WTC11 (cell line): ENCODE results near the gene ITIH5. TPM values are rescaled to one million over a fixed set of nuclear protein-coding genes. Genes with fewer than 3 reads are reported as not detected.
"Not testable (repeated sequence)": the region's sequence is repeated elsewhere in the genome, so short reads cannot be mapped to it uniquely, and the experiment has no call there.

Source experiments
- ATAC-seq: fragments of 200-7000 bp; cut with Tn5 transposase; 2 replicates; pipeline ENCODE4 v1.10.0; 2021; ENCODE audit warnings: mild to moderate bottlenecking, moderate library complexity
- CTCF ChIA-PET: fragments of 300-600 bp; sonication (Branson Sonifier 250); formaldehyde crosslinking; loops from one replicate; lab custom pipeline; 2021; ENCODE audit warnings: antibody characterized with exemption; lab: Charles Lee
- POLR2A ChIA-PET: fragments of 350-600 bp; sonication (Branson Sonifier 250); formaldehyde crosslinking; loops from one replicate; lab custom pipeline; 2021; ENCODE audit warnings: antibody characterized with exemption; lab: Charles Lee
- DNase-seq: peaks from one replicate; pipeline ENCODE4 v3.0.0; 2021; ENCODE audit warnings: low spot score
- H3K27ac Mint-ChIP-seq: 2 replicates; pipeline ENCODE4 v1.8.0; 2021; ENCODE audit warnings: mixed read lengths
- H3K27me3 Mint-ChIP-seq: 2 replicates; pipeline ENCODE4 v1.8.0; 2021; ENCODE audit warnings: low read depth, mild to moderate bottlenecking, moderate library complexity, mixed read lengths
- H3K36me3 Mint-ChIP-seq: 2 replicates; pipeline ENCODE4 v1.8.0; 2021; ENCODE audit warnings: mixed read lengths
- H3K4me1 Mint-ChIP-seq: 2 replicates; pipeline ENCODE4 v1.8.0; 2022; ENCODE audit warnings: mixed read lengths
- H3K4me3 Mint-ChIP-seq: 2 replicates; pipeline ENCODE4 v1.8.0; 2021; ENCODE audit warnings: mild to moderate bottlenecking, moderate library complexity, mixed read lengths
- H3K9me3 Mint-ChIP-seq: 2 replicates; pipeline ENCODE4 v1.8.0; 2021; ENCODE audit warnings: mixed read lengths
- AFF4 ChIP-seq: sonication (generic); formaldehyde crosslinking; IDR thresholded peaks from 2 replicates; pipeline ENCODE4 v1.8.1; 2023; ENCODE audit warnings: mild to moderate bottlenecking, missing genetic modification reagents, borderline replicate concordance
- AR ChIP-seq: fragments of 250-450 bp; sonication (Bioruptor Pico); IDR thresholded peaks from 2 replicates; pipeline ENCODE4 v1.9.0; 2021; ENCODE audit warnings: mild to moderate bottlenecking
- EMX1 ChIP-seq: fragments of 250-450 bp; sonication (Bioruptor Pico); IDR thresholded peaks from 2 replicates; pipeline ENCODE4 v1.8.0; 2021; ENCODE audit warnings: mild to moderate bottlenecking
- ERG ChIP-seq: fragments of 250-450 bp; sonication (Bioruptor Pico); IDR thresholded peaks from 2 replicates; pipeline ENCODE4 v1.8.0; 2021; ENCODE audit warnings: mild to moderate bottlenecking
- IRF2 ChIP-seq: sonication (generic); formaldehyde crosslinking; IDR thresholded peaks from 2 replicates; pipeline ENCODE4 v1.8.0; 2022; ENCODE audit warnings: low read depth, missing genetic modification reagents, borderline replicate concordance
- MYBL2 ChIP-seq: sonication (generic); formaldehyde crosslinking; IDR thresholded peaks from 2 replicates; pipeline ENCODE4 v1.8.1; 2023; ENCODE audit warnings: mild to moderate bottlenecking, moderate library complexity, missing genetic modification reagents
- NFYB ChIP-seq: sonication (generic); formaldehyde crosslinking; conservative IDR thresholded peaks from 2 replicates; pipeline ENCODE4 v1.8.0; 2022; ENCODE audit warnings: low read depth, missing genetic modification reagents
- USF2 ChIP-seq: sonication (generic); formaldehyde crosslinking; IDR thresholded peaks from 2 replicates; pipeline ENCODE4 v1.8.1; 2023; ENCODE audit warnings: mild to moderate bottlenecking, missing genetic modification reagents, moderate library complexity
- ZNF219 ChIP-seq: sonication (generic); formaldehyde crosslinking; IDR thresholded peaks from 2 replicates; pipeline ENCODE4 v1.8.0; 2023; ENCODE audit warnings: missing genetic modification reagents, mild to moderate bottlenecking, borderline replicate concordance
- ZNF263 ChIP-seq: sonication (generic); formaldehyde crosslinking; IDR thresholded peaks from 2 replicates; pipeline ENCODE4 v1.8.1; 2022; ENCODE audit warnings: low read depth, mild to moderate bottlenecking, moderate library complexity, missing genetic modification reagents
- ZNF317 ChIP-seq: sonication (generic); formaldehyde crosslinking; IDR thresholded peaks from 2 replicates; pipeline ENCODE4 v1.8.1; 2023; ENCODE audit warnings: low read depth, mild to moderate bottlenecking, moderate library complexity, missing genetic modification reagents, borderline replicate concordance
- ZNF396 ChIP-seq: fragments of 250-450 bp; sonication (Bioruptor Pico); IDR thresholded peaks from 2 replicates; pipeline ENCODE4 v1.8.0; 2021; ENCODE audit warnings: mild to moderate bottlenecking, moderate library complexity, borderline replicate concordance
- total RNA-seq: library from RNA; stranded (reverse); gene quantifications from 3 replicates; pipeline ENCODE4 v1.2.3, GENCODE V29; 2021
- TF ChIP-seq, protein P1 (sequence below): sonication (generic); formaldehyde crosslinking; conservative IDR thresholded peaks from 2 replicates; pipeline ENCODE4 v1.8.1; 2023; ENCODE audit warnings: mild to moderate bottlenecking, low read depth, missing genetic modification reagents, moderate library complexity
- TF ChIP-seq, protein P2 (sequence below): sonication (generic); formaldehyde crosslinking; IDR thresholded peaks from 2 replicates; pipeline ENCODE4 v1.8.0; 2022; ENCODE audit warnings: mild to moderate bottlenecking, missing genetic modification reagents
- TF ChIP-seq, protein P3 (sequence below): sonication (generic); formaldehyde crosslinking; IDR thresholded peaks from 2 replicates; pipeline ENCODE4 v1.8.1; 2022; ENCODE audit warnings: missing genetic modification reagents, borderline replicate concordance

ITIH5 gene
- total RNA-seq, 1 experiment from 2014 or later = 3.1 TPM

GRCh38 chr10:7686351-7687171 lies 19.8 kb upstream of the ITIH5 start (continued):
- TF ChIP-seq, protein P1, sequence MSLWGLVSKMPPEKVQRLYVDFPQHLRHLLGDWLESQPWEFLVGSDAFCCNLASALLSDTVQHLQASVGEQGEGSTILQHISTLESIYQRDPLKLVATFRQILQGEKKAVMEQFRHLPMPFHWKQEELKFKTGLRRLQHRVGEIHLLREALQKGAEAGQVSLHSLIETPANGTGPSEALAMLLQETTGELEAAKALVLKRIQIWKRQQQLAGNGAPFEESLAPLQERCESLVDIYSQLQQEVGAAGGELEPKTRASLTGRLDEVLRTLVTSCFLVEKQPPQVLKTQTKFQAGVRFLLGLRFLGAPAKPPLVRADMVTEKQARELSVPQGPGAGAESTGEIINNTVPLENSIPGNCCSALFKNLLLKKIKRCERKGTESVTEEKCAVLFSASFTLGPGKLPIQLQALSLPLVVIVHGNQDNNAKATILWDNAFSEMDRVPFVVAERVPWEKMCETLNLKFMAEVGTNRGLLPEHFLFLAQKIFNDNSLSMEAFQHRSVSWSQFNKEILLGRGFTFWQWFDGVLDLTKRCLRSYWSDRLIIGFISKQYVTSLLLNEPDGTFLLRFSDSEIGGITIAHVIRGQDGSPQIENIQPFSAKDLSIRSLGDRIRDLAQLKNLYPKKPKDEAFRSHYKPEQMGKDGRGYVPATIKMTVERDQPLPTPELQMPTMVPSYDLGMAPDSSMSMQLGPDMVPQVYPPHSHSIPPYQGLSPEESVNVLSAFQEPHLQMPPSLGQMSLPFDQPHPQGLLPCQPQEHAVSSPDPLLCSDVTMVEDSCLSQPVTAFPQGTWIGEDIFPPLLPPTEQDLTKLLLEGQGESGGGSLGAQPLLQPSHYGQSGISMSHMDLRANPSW (CRISPR knock-in tag) = no peak
- no peak for TF ChIP-seq ERG (CRISPR knock-in tag)

DNA sequence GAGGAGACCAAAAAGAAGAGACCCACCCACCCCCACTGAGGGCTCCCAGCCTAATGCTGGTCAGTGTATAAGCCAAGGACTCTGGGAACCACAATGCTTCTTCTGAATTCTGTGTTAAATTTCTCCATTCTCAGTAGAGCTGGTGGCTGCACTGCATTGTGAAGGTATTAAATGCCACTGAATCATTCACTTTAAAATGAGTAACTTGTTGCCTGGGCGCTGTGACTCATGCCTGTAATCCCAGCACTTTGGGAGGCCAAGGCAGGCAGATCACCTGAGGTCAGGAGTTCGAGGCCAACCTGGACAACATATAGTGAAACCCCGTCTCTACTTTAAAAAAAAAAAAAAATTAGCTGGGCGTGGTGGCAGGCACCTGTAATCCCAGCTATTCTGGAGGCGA lies 13.3 kb upstream of the ITIH5 start:
- CTCF ChIA-PET = interaction anchor here (1.0 kb wide), 1 partner anchor 13 kb away, joined by 3 read pairs; the partner anchor contains the start of gene ITIH5

DNA sequence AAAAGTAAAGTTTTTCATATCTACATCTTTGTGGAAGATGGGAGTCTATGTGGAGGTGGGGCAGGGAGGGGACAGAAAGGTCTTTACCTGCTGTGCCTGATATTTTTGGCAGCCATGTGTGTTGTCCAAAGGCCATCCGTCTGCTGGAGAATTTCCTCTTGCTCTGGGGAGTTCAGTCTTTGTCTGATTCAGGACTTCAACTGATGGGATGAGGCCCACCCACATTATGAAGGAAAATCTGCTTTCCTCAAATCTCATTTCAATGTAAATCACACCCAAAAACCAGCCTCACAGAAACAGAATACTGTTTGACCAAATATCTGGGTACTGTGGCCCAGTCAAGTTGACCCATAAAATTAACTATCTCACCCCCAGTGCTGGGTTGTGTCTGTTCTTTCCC lies 12.5 kb upstream of the ITIH5 start:
- Mint-ChIP-seq H3K27ac (no peak overlapping the region), H3K27me3 (peaks cover 8% of the 10 kb centered on the region), H3K36me3 (no peaks in the 10 kb centered on the region), H3K4me3 (no peak overlapping the region), H3K4me1 (no peaks in the 10 kb centered on the region), H3K9me3 (peaks cover 7% of the 10 kb centered on the region)
- ATAC-seq (no peak), DNase-seq (no peak)
- POLR2A ChIA-PET = no interaction called here
- CTCF ChIA-PET = no interaction called here
- TF ChIP-seq ZNF263 = no peak
- TF ChIP-seq, protein P2, sequence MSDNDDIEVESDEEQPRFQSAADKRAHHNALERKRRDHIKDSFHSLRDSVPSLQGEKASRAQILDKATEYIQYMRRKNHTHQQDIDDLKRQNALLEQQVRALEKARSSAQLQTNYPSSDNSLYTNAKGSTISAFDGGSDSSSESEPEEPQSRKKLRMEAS (CRISPR knock-in tag) = no peak
- no peak for TF ChIP-seq ZNF219 (CRISPR knock-in tag)
- TF ChIP-seq ZNF396 = no peak
- no peak for TF ChIP-seq ZNF317 (CRISPR knock-in tag)
- TF ChIP-seq MYBL2 (CRISPR knock-in tag) = no peak
- no peak for TF ChIP-seq NFYB
- TF ChIP-seq AR (CRISPR knock-in tag) = no peak
- no peak for TF ChIP-seq AFF4 (CRISPR knock-in tag)
- no peak for TF ChIP-seq IRF2
- TF ChIP-seq EMX1 (CRISPR knock-in tag) = no peak
- TF ChIP-seq ERG (CRISPR knock-in tag) = no peak
- no peak for TF ChIP-seq USF2 (CRISPR knock-in tag)
- TF ChIP-seq, protein P3, sequence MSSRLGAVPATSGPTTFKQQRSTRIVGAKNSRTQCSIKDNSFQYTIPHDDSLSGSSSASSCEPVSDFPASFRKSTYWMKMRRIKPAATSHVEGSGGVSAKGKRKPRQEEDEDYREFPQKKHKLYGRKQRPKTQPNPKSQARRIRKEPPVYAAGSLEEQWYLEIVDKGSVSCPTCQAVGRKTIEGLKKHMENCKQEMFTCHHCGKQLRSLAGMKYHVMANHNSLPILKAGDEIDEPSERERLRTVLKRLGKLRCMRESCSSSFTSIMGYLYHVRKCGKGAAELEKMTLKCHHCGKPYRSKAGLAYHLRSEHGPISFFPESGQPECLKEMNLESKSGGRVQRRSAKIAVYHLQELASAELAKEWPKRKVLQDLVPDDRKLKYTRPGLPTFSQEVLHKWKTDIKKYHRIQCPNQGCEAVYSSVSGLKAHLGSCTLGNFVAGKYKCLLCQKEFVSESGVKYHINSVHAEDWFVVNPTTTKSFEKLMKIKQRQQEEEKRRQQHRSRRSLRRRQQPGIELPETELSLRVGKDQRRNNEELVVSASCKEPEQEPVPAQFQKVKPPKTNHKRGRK = no peak

More for the DNA sequence above, 13.3 kb upstream of the ITIH5 start:
- not testable (repeated sequence) for H3K4me1 Mint-ChIP-seq, H3K27ac Mint-ChIP-seq, ATAC-seq, H3K36me3 Mint-ChIP-seq, DNase-seq, H3K4me3 Mint-ChIP-seq, H3K27me3 Mint-ChIP-seq
- H3K9me3 Mint-ChIP-seq = peaks cover 13% of the 10 kb centered on the region
- POLR2A ChIA-PET = interaction anchor here (0.5 kb wide), 1 partner anchor 603 kb away, joined by 3 read pairs; no protein-coding TSS in a partner anchor
